ENCODE measurements around the gene SYDE1.

DNA sequence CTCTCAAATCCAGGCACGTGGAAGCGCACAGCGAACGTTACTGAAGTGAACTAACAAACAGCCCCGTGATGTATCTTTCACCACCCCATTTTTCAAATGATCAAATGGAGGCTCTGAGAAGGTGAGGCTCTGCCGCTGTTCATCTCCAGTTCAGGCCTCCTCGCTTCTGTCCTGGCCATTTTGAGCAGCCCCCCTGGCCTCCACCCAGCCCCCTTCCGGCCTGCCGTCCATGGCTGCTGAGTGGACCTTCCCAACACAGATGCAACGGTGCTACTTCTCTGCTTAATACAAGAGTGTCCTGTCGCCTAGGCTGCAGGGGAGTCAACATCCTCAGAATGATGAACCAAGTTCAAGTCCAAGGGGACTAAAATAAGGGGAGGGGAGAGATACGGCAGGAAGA, 9.7 kb downstream of the SYDE1 start:
- TF ChIP-seq POLR2AphosphoS5 (IDR thresholded peaks at IDR 0.05; ENCODE audit: low read length), result no peak
- no peak for TF ChIP-seq GABPA (IDR thresholded peaks at IDR 0.05; ENCODE audit: low read depth)
- TF ChIP-seq, protein P1, sequence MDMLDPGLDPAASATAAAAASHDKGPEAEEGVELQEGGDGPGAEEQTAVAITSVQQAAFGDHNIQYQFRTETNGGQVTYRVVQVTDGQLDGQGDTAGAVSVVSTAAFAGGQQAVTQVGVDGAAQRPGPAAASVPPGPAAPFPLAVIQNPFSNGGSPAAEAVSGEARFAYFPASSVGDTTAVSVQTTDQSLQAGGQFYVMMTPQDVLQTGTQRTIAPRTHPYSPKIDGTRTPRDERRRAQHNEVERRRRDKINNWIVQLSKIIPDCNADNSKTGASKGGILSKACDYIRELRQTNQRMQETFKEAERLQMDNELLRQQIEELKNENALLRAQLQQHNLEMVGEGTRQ (IDR thresholded peaks at IDR 0.05; ENCODE audit: borderline replicate concordance, low read depth, low read length), result no peak
- TF ChIP-seq, protein P2, sequence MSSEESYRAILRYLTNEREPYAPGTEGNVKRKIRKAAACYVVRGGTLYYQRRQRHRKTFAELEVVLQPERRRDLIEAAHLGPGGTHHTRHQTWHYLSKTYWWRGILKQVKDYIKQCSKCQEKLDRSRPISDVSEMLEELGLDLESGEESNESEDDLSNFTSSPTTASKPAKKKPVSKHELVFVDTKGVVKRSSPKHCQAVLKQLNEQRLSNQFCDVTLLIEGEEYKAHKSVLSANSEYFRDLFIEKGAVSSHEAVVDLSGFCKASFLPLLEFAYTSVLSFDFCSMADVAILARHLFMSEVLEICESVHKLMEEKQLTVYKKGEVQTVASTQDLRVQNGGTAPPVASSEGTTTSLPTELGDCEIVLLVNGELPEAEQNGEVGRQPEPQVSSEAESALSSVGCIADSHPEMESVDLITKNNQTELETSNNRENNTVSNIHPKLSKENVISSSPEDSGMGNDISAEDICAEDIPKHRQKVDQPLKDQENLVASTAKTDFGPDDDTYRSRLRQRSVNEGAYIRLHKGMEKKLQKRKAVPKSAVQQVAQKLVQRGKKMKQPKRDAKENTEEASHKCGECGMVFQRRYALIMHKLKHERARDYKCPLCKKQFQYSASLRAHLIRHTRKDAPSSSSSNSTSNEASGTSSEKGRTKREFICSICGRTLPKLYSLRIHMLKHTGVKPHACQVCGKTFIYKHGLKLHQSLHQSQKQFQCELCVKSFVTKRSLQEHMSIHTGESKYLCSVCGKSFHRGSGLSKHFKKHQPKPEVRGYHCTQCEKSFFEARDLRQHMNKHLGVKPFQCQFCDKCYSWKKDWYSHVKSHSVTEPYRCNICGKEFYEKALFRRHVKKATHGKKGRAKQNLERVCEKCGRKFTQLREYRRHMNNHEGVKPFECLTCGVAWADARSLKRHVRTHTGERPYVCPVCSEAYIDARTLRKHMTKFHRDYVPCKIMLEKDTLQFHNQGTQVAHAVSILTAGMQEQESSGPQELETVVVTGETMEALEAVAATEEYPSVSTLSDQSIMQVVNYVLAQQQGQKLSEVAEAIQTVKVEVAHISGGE (CRISPR knock-in tag; IDR thresholded peaks at IDR 0.05), result no peak
- TF ChIP-seq, protein P3, sequence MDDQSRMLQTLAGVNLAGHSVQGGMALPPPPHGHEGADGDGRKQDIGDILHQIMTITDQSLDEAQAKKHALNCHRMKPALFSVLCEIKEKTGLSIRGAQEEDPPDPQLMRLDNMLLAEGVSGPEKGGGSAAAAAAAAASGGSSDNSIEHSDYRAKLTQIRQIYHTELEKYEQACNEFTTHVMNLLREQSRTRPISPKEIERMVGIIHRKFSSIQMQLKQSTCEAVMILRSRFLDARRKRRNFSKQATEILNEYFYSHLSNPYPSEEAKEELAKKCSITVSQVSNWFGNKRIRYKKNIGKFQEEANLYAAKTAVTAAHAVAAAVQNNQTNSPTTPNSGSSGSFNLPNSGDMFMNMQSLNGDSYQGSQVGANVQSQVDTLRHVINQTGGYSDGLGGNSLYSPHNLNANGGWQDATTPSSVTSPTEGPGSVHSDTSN (IDR thresholded peaks at IDR 0.05; ENCODE audit: insufficient replicate concordance, low read depth, low read length), result no peak
